Panc1 (cell line): Measurements from ENCODE around the gene PPP1R9A.

Experiments used
- CTCF ChIP-seq: fragments of 450-650 bp; IDR thresholded peaks from 2 replicates; pipeline ENCODE4 v1.5.1; 2017; ENCODE audit warnings: mild to moderate bottlenecking
- POLR2AphosphoS5 ChIP-seq: IDR thresholded peaks from 2 replicates; pipeline ENCODE4 v1.6.1; 2012; ENCODE audit warnings: mild to moderate bottlenecking, low read depth, low read length, moderate library complexity
- TF ChIP-seq, protein P1 (sequence below), 2 experiments: IDR thresholded peaks; 2 replicates each; pipeline ENCODE4 v1.6.1; 2011 to 2012; ENCODE audit warnings: low read depth in 2 of 2, control low read depth in 1 of 2, low read length in 1 of 2, mild to moderate bottlenecking in 1 of 2, moderate library complexity in 1 of 2; ENCODE audit not compliant: insufficient read depth in 1 of 2

DNA sequence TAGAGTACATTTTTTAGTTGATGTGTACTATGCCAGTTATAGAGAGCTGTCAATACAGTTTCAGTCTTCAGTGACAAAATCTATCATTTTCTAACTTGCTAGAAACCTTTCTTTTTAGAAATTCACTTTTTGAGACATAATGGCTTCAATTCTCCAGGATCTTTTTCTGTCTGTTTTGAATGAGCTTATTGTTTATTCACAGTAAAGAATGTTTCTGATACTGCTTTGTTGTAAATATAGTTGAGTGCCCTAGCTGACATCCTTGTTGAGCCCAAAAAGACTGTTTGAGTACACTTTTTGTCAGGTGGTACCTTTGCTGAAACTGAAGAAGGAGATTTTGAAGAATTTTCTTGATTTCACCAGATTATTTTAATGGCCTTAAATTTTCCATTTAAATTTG, 139.9 kb downstream of the PPP1R9A start:
- no peak for TF ChIP-seq CTCF
- no peak for TF ChIP-seq POLR2AphosphoS5
- TF ChIP-seq, protein P1, sequence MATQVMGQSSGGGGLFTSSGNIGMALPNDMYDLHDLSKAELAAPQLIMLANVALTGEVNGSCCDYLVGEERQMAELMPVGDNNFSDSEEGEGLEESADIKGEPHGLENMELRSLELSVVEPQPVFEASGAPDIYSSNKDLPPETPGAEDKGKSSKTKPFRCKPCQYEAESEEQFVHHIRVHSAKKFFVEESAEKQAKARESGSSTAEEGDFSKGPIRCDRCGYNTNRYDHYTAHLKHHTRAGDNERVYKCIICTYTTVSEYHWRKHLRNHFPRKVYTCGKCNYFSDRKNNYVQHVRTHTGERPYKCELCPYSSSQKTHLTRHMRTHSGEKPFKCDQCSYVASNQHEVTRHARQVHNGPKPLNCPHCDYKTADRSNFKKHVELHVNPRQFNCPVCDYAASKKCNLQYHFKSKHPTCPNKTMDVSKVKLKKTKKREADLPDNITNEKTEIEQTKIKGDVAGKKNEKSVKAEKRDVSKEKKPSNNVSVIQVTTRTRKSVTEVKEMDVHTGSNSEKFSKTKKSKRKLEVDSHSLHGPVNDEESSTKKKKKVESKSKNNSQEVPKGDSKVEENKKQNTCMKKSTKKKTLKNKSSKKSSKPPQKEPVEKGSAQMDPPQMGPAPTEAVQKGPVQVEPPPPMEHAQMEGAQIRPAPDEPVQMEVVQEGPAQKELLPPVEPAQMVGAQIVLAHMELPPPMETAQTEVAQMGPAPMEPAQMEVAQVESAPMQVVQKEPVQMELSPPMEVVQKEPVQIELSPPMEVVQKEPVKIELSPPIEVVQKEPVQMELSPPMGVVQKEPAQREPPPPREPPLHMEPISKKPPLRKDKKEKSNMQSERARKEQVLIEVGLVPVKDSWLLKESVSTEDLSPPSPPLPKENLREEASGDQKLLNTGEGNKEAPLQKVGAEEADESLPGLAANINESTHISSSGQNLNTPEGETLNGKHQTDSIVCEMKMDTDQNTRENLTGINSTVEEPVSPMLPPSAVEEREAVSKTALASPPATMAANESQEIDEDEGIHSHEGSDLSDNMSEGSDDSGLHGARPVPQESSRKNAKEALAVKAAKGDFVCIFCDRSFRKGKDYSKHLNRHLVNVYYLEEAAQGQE (IDR thresholded peaks at IDR 0.05; ENCODE audit: insufficient read depth in 1 of 2, low read depth in 2 of 2, low read length in 1 of 2) = no peak
